GM12878 (cell line): ENCODE measurements around the gene UQCC5. TPM values are rescaled to one million over a fixed set of nuclear protein-coding genes. Genes with fewer than 3 reads are reported as not detected.

Experiments
- ATAC-seq: fragments of 200-7000 bp; cut with Tn5 transposase; 3 replicates; pipeline ENCODE4 v1.9.1; 2020; ENCODE audit warnings: mild to moderate bottlenecking, moderate library complexity
- BruUV-seq: library from RNA; stranded (reverse); fragments of 400-500 nt; replicated peaks from 2 replicates; lab custom pipeline; 2021; lab: Mats Ljungman, UMichigan
- CTCF ChIA-PET: fragments of 300-600 bp; sonication (Branson Sonifier 250); formaldehyde crosslinking; extraction: SDS; loops from one replicate; lab custom pipeline; 2021; ENCODE audit warnings: inconsistent platforms; lab: Yijun Ruan, JAX
- POLR2A ChIA-PET: fragments of 350-600 bp; formaldehyde crosslinking; extraction: SDS; loops from one replicate; lab custom pipeline; 2021; ENCODE audit warnings: inconsistent platforms; lab: Charles Lee
- RAD21 ChIA-PET: fragments of 300-600 bp; sonication (Branson Sonifier 250); formaldehyde crosslinking; loops from one replicate; lab custom pipeline; 2023; ENCODE audit warnings: antibody characterized with exemption; ENCODE audit not compliant: unreplicated experiment; lab: Charles Lee
- SMC1A ChIA-PET: fragments of 300-600 bp; sonication (Branson Sonifier 250); formaldehyde crosslinking; loops from one replicate; lab custom pipeline; 2023; ENCODE audit not compliant: unreplicated experiment, uncharacterized antibody; lab: Charles Lee
- DNase-seq: peaks from one replicate; pipeline ENCODE4 v3.0.0-alpha.2; 2011; ENCODE audit warnings: low read depth, low spot score
- FAIRE-seq: peaks from 3 replicates; lab custom pipeline; 2011; peaks lifted over from hg19 to GRCh38; lab: Jason Lieb, UNC
- H2AFZ ChIP-seq: 2 replicates; pipeline ENCODE4 v1.6.0; 2011; ENCODE audit warnings: low read depth, low read length, control low read depth; ENCODE audit not compliant: control insufficient read depth
- H3K27ac ChIP-seq: 2 replicates; pipeline ENCODE4 v1.5.1; 2011; ENCODE audit warnings: control low read depth; ENCODE audit not compliant: control insufficient read depth, insufficient read depth
- H3K27me3 ChIP-seq, 2 experiments: replicated peaks in 1 of 2; 2 replicates each; pipeline versions ENCODE4 v1.6.0 to v1.6.1; 2011; ENCODE audit warnings: low read length in 1 of 2; ENCODE audit not compliant: control insufficient read depth in 2 of 2, insufficient read depth in 2 of 2
- H3K36me3 ChIP-seq, 2 experiments: 2 replicates each; pipeline ENCODE4 v1.5.1; 2011; ENCODE audit warnings: low read length in 1 of 2; ENCODE audit not compliant: control insufficient read depth in 2 of 2, insufficient read depth in 2 of 2
- H3K4me1 ChIP-seq: 2 replicates; pipeline ENCODE4 v1.6.1; 2011; ENCODE audit warnings: mild to moderate bottlenecking, low read length, moderate library complexity, mixed read lengths; ENCODE audit not compliant: control insufficient read depth, insufficient read depth
- H3K4me2 ChIP-seq: 2 replicates; pipeline ENCODE4 v1.6.0; 2011; ENCODE audit warnings: control low read depth; ENCODE audit not compliant: control insufficient read depth, insufficient read depth
- H3K4me3 ChIP-seq: fragments of 200-600 bp; sonication (generic); 2 replicates; pipeline ENCODE4 v1.5.1; 2016
- H3K79me2 ChIP-seq: 2 replicates; pipeline ENCODE4 v1.6.0; 2011; ENCODE audit warnings: low read length; ENCODE audit not compliant: control insufficient read depth, insufficient read depth
- H3K9ac ChIP-seq: 2 replicates; pipeline ENCODE4 v1.8.0; 2011; ENCODE audit warnings: low read length, control low read depth, mixed read lengths; ENCODE audit not compliant: control insufficient read depth, insufficient read depth
- H3K9me3 ChIP-seq: replicated peaks from 3 replicates; pipeline ENCODE4 v1.5.1; 2011; ENCODE audit warnings: mild to moderate bottlenecking, low read length; ENCODE audit not compliant: control insufficient read depth, insufficient read depth
- H4K20me1 ChIP-seq: 2 replicates; pipeline ENCODE4 v1.6.0; 2011; ENCODE audit not compliant: control insufficient read depth, insufficient read depth
- BRCA1 ChIP-seq: IDR thresholded peaks from 2 replicates; pipeline ENCODE4 v1.6.1; 2011; ENCODE audit warnings: low read depth, low read length, improper control_type of control experiment
- MTA3 ChIP-seq: IDR thresholded peaks from 2 replicates; pipeline ENCODE4 v1.6.1; 2012; ENCODE audit warnings: low read length, inconsistent platforms, borderline replicate concordance
- POLR2AphosphoS5 ChIP-seq: IDR thresholded peaks from 2 replicates; pipeline ENCODE4 v1.6.1; 2011; ENCODE audit warnings: mild to moderate bottlenecking, low read length, inconsistent platforms
- RAD51 ChIP-seq: fragments of 450-650 bp; IDR thresholded peaks from 2 replicates; pipeline ENCODE4 v1.6.1; 2016; ENCODE audit warnings: moderate library complexity, mild to moderate bottlenecking, inconsistent platforms
- RCOR1 ChIP-seq: conservative IDR thresholded peaks from 2 replicates; pipeline ENCODE4 v1.6.1; 2012; ENCODE audit warnings: low read depth, low read length, improper control_type of control experiment
- SMARCA5 ChIP-seq: fragments of 450-650 bp; IDR thresholded peaks from 2 replicates; pipeline ENCODE4 v1.6.1; 2017; ENCODE audit warnings: mild to moderate bottlenecking
- TAF1 ChIP-seq: IDR thresholded peaks from 2 replicates; pipeline ENCODE4 v1.6.1; 2011; ENCODE audit warnings: mild to moderate bottlenecking, low read depth, low read length, borderline replicate concordance
- TCF7 ChIP-seq: IDR thresholded peaks from 2 replicates; pipeline ENCODE4 v1.6.1; 2014; ENCODE audit warnings: antibody characterized with exemption, borderline replicate concordance
- ZZZ3 ChIP-seq: IDR thresholded peaks from 2 replicates; pipeline ENCODE4 v1.6.1; 2011; ENCODE audit warnings: low read depth; ENCODE audit not compliant: control insufficient read depth, insufficient read length
- WGBS: methylation state at CpG from one replicate; pipeline ENCODE4 v1.1.6; 2016; ENCODE audit warnings: low lambda C conversion rate; ENCODE audit not compliant: insufficient replicate concordance, insufficient coverage; ENCODE audit errors: missing lambda C conversion rate; 5-methylcytosine and 5-hydroxymethylcytosine counted together
- in situ Hi-C: fragments of 300-500 bp; cut with MboI; formaldehyde crosslinking; loops from 9 replicates; pipeline ENCODE4 v1.14.3; 2018; ENCODE audit warnings: mixed read lengths
- intact Hi-C: fragments of 100-400 bp; cut with micrococcal nuclease; formaldehyde crosslinking; loops from one replicate; pipeline ENCODE4 v1.14.2; 2022; ENCODE audit not compliant: unreplicated experiment
- polyA plus RNA-seq, 11 experiments: library from polyadenylated mRNA; depleted of rRNA in 4 of 11; unstranded in 6 of 11; stranded (reverse) in 5 of 11; fragments of >200 nt; fragmentation: Nextera tagmentation in 4 of 11; fragmentation: Illumina TruSeq in 1 of 11; extraction: Ambion mirVana in 4 of 11; extraction: Trizol in 1 of 11; gene quantifications; 1 replicate in 1 of 11; 2 replicates in 10 of 11; pipeline versions ENCODE4 v1.2.1 to v1.2.3, GENCODE V29; 2011 to 2016; ENCODE audit warnings: inconsistent platforms in 2 of 11, missing spikeins in 2 of 11, low read depth in 1 of 11
- total RNA-seq, 4 experiments: library from RNA; depleted of rRNA in 3 of 4; stranded (reverse); fragments of >200 nt in 3 of 4; fragmentation: Illumina TruSeq in 1 of 4; extraction: Trizol in 1 of 4; gene quantifications; 2 replicates each; pipeline versions ENCODE4 v1.2.1 to v1.2.3, GENCODE V29; 2013 to 2021
- TF ChIP-seq, protein P1 (sequence below): IDR thresholded peaks from 2 replicates; pipeline ENCODE4 v1.6.1; 2011; ENCODE audit warnings: low read depth, mild to moderate bottlenecking, low read length, moderate library complexity, borderline replicate concordance; ENCODE audit errors: extremely low read depth
- TF ChIP-seq, protein P2 (sequence below): IDR thresholded peaks from 2 replicates; pipeline ENCODE4 v1.6.1; 2012; ENCODE audit warnings: mild to moderate bottlenecking, low read depth, low read length
- TF ChIP-seq, protein P3 (sequence below): fragments of 450-650 bp; formaldehyde crosslinking; IDR thresholded peaks from 2 replicates; pipeline ENCODE4 v1.5.0; 2022; ENCODE audit warnings: mild to moderate bottlenecking, missing genetic modification characterization

Gene UQCC5
- total and polyA plus RNA-seq, 10 of the 15 experiments (the other 5 are each of a cell fraction or from before 2014, with no cell fraction given): 15.1 to 84.8 (median 28.0) TPM

DNA sequence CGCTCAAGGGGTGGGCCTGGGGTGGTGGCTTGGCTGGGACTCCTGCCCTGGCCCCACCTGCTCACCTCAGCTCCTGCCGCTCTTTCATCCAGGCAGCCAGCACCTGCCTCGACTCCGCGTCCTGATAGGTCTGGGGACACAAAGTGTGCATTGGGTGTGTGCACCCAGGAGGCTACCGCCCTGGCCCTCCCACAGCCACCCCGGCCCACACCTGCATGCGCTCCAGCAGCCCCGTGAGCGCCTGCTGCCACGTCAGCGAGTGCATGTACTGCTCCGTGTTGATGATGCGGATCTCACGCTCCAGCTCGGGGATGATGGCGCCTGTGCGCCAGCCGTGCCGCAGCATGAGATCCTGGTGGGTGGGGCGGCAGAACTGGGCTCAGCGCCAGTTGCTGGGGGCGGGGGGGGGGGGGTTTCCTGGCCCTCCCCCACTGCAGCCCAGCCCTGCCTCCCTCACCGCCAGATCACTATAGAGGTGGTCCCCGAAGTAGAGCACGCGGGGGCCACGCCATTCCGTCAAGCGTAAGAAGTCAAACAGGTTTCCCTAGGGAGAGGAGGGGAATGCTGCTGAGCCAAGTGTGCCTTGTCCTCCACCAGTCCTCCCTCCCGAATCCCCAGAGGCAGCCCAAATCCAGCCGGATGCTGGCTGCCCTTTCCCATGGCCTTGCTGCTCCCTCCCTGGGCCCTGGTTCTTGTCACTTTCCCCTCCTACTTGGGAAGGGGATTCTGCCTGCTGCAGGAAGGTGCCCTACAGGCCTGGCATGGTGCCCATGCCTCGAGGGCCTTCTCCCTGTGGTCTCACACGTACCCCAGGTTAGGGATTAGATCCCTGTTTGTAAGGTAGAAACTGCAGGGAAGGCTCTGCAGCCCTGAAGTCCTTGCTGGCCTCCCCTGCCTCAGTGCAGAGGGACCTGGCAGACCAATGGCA is 11.4 kb upstream of the UQCC5 start:
- H3K4me2 ChIP-seq: no peak overlapping the region
- RAD21 ChIA-PET: no interaction called here
- no peak overlapping the region for H3K9ac ChIP-seq
- POLR2A ChIA-PET: no interaction called here
- FAIRE-seq (no peak), ATAC-seq (no peak), DNase-seq (no peak)
- BruUV-seq: no TSS peak
- in situ Hi-C loops (no loop called here), intact Hi-C loops (no loop called here)
- no peaks in the 10 kb centered on the region for H3K9me3 ChIP-seq
- no peak overlapping the region for H3K27ac ChIP-seq
- WGBS: 98% methylated on average over 24 of the region's 34 CpGs
- TF ChIP-seq, protein P1, sequence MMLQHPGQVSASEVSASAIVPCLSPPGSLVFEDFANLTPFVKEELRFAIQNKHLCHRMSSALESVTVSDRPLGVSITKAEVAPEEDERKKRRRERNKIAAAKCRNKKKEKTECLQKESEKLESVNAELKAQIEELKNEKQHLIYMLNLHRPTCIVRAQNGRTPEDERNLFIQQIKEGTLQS: no peak
- TF ChIP-seq TCF7: no peak
- TF ChIP-seq MTA3: no peak
- TF ChIP-seq, protein P2, sequence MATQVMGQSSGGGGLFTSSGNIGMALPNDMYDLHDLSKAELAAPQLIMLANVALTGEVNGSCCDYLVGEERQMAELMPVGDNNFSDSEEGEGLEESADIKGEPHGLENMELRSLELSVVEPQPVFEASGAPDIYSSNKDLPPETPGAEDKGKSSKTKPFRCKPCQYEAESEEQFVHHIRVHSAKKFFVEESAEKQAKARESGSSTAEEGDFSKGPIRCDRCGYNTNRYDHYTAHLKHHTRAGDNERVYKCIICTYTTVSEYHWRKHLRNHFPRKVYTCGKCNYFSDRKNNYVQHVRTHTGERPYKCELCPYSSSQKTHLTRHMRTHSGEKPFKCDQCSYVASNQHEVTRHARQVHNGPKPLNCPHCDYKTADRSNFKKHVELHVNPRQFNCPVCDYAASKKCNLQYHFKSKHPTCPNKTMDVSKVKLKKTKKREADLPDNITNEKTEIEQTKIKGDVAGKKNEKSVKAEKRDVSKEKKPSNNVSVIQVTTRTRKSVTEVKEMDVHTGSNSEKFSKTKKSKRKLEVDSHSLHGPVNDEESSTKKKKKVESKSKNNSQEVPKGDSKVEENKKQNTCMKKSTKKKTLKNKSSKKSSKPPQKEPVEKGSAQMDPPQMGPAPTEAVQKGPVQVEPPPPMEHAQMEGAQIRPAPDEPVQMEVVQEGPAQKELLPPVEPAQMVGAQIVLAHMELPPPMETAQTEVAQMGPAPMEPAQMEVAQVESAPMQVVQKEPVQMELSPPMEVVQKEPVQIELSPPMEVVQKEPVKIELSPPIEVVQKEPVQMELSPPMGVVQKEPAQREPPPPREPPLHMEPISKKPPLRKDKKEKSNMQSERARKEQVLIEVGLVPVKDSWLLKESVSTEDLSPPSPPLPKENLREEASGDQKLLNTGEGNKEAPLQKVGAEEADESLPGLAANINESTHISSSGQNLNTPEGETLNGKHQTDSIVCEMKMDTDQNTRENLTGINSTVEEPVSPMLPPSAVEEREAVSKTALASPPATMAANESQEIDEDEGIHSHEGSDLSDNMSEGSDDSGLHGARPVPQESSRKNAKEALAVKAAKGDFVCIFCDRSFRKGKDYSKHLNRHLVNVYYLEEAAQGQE: no peak
- TF ChIP-seq POLR2AphosphoS5: no peak
- no peak for TF ChIP-seq BRCA1
- TF ChIP-seq, protein P3, sequence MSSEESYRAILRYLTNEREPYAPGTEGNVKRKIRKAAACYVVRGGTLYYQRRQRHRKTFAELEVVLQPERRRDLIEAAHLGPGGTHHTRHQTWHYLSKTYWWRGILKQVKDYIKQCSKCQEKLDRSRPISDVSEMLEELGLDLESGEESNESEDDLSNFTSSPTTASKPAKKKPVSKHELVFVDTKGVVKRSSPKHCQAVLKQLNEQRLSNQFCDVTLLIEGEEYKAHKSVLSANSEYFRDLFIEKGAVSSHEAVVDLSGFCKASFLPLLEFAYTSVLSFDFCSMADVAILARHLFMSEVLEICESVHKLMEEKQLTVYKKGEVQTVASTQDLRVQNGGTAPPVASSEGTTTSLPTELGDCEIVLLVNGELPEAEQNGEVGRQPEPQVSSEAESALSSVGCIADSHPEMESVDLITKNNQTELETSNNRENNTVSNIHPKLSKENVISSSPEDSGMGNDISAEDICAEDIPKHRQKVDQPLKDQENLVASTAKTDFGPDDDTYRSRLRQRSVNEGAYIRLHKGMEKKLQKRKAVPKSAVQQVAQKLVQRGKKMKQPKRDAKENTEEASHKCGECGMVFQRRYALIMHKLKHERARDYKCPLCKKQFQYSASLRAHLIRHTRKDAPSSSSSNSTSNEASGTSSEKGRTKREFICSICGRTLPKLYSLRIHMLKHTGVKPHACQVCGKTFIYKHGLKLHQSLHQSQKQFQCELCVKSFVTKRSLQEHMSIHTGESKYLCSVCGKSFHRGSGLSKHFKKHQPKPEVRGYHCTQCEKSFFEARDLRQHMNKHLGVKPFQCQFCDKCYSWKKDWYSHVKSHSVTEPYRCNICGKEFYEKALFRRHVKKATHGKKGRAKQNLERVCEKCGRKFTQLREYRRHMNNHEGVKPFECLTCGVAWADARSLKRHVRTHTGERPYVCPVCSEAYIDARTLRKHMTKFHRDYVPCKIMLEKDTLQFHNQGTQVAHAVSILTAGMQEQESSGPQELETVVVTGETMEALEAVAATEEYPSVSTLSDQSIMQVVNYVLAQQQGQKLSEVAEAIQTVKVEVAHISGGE (CRISPR knock-in tag): no peak
- no peak for TF ChIP-seq SMARCA5
- no peak for TF ChIP-seq RAD51
- TF ChIP-seq RCOR1: no peak
- no peak for TF ChIP-seq ZZZ3
- TF ChIP-seq TAF1: no peak
- SMC1A ChIA-PET: no interaction called here
- no peak overlapping the region for H2AFZ ChIP-seq
- CTCF ChIA-PET: no interaction called here
- no peaks in the 10 kb centered on the region for H3K27me3 ChIP-seq
- H4K20me1 ChIP-seq: no peaks in the 10 kb centered on the region
- peaks cover 0 to 15% of the 10 kb centered on the region in 2 experiments; a peak in 2 of 4 replicates for H3K36me3 ChIP-seq
- no peaks in the 10 kb centered on the region for H3K79me2 ChIP-seq
- H3K4me1 ChIP-seq: no peaks in the 10 kb centered on the region
- no peak overlapping the region for H3K4me3 ChIP-seq
